GM23338 (cell line): ENCODE data around the gene SEMA5A. TPM values are rescaled to one million over a fixed set of nuclear protein-coding genes. Genes with fewer than 3 reads are reported as not detected.
A peak's percentile ranks its signal among the peaks of the same experiment; 100 is the strongest.

Experiments used
- ATAC-seq: fragments of 200-7000 bp; cut with Tn5 transposase; 3 replicates; pipeline ENCODE4 v1.9.1; 2020
- DNase-seq: peaks from one replicate; pipeline ENCODE4 v3.0.0-alpha.2; 2015; ENCODE audit warnings: low spot score
- H2AFZ ChIP-seq: fragments of 200-600 bp; sonication (generic); 2 replicates; pipeline ENCODE4 v1.8.0; 2016; ENCODE audit warnings: antibody characterized with exemption, mild to moderate bottlenecking, moderate library complexity
- H3F3A ChIP-seq: fragments of 200-600 bp; sonication (generic); replicated peaks from 2 replicates; pipeline ENCODE4 v1.8.0; 2017; ENCODE audit warnings: antibody characterized with exemption, mixed run types, low read depth
- H3K27ac ChIP-seq: fragments of 200-600 bp; sonication (generic); 2 replicates; pipeline ENCODE4 v1.6.1; 2016; ENCODE audit warnings: low read depth
- H3K27me3 ChIP-seq: fragments of 200-600 bp; sonication (generic); 2 replicates; pipeline ENCODE4 v1.8.0; 2016; ENCODE audit warnings: mild to moderate bottlenecking, mixed run types, moderate library complexity; ENCODE audit not compliant: insufficient read depth
- H3K36me3 ChIP-seq: fragments of 200-600 bp; sonication (generic); 2 replicates; pipeline ENCODE4 v1.8.0; 2016; ENCODE audit warnings: mild to moderate bottlenecking; ENCODE audit not compliant: insufficient read depth
- H3K4me1 ChIP-seq: fragments of 200-600 bp; sonication (generic); 2 replicates; pipeline ENCODE4 v1.8.0; 2016; ENCODE audit warnings: mild to moderate bottlenecking, moderate library complexity; ENCODE audit not compliant: insufficient read depth
- H3K4me2 ChIP-seq: fragments of 200-600 bp; sonication (generic); 2 replicates; pipeline ENCODE4 v1.7.1; 2017; ENCODE audit warnings: mixed run types
- H3K4me3 ChIP-seq: fragments of 200-600 bp; sonication (generic); 2 replicates; pipeline ENCODE4 v1.6.1; 2016; ENCODE audit warnings: mixed run types
- H3K79me2 ChIP-seq: fragments of 200-600 bp; sonication (generic); replicated peaks from 2 replicates; pipeline ENCODE4 v1.8.0; 2017; ENCODE audit warnings: mild to moderate bottlenecking; ENCODE audit not compliant: insufficient read depth
- H3K9me2 ChIP-seq: fragments of 200-600 bp; sonication (generic); 2 replicates; pipeline ENCODE4 v1.8.0; 2017; ENCODE audit not compliant: insufficient read depth
- H4K20me1 ChIP-seq: fragments of 200-600 bp; sonication (generic); replicated peaks from 2 replicates; pipeline ENCODE4 v1.8.0; 2017; ENCODE audit warnings: mild to moderate bottlenecking; ENCODE audit not compliant: insufficient read depth
- H3K27ac Mint-ChIP-seq: 2 replicates; pipeline ENCODE4 v1.8.0; 2020; ENCODE audit warnings: inconsistent platforms, mild to moderate bottlenecking, moderate library complexity, mixed read lengths
- H3K27me3 Mint-ChIP-seq: 3 replicates; pipeline ENCODE4 v1.8.0; 2022; ENCODE audit warnings: low read depth, mild to moderate bottlenecking, moderate library complexity, mixed read lengths, inconsistent platforms; ENCODE audit not compliant: insufficient read depth, poor library complexity
- H3K36me3 Mint-ChIP-seq: 3 replicates; pipeline ENCODE4 v1.8.0; 2021; ENCODE audit warnings: low read depth, mild to moderate bottlenecking, inconsistent platforms, moderate library complexity, mixed read lengths
- H3K4me1 Mint-ChIP-seq: 3 replicates; pipeline ENCODE4 v1.8.0; 2020; ENCODE audit warnings: mild to moderate bottlenecking, inconsistent platforms, mixed read lengths
- H3K4me3 Mint-ChIP-seq: 3 replicates; pipeline ENCODE4 v1.8.0; 2021; ENCODE audit warnings: moderate library complexity, mild to moderate bottlenecking, inconsistent platforms, mixed read lengths
- H3K9me3 Mint-ChIP-seq: 3 replicates; pipeline ENCODE4 v1.8.0; 2020; ENCODE audit warnings: moderate library complexity, mild to moderate bottlenecking, inconsistent platforms, mixed read lengths
- CREB1 ChIP-seq: fragments of 250-450 bp; sonication (Bioruptor Pico); IDR thresholded peaks from 2 replicates; pipeline ENCODE4 v1.5.0; 2020; ENCODE audit warnings: low read depth, mild to moderate bottlenecking, moderate library complexity
- ETS1 ChIP-seq: IDR thresholded peaks from 2 replicates; pipeline ENCODE4 v1.6.1; 2016; ENCODE audit warnings: antibody characterized with exemption
- EZH2 ChIP-seq: fragments of 200-600 bp; sonication (generic); IDR thresholded peaks from one replicate; pipeline ENCODE4 v1.8.0; 2017; ENCODE audit warnings: antibody characterized with exemption, mild to moderate bottlenecking, low read depth; ENCODE audit not compliant: unreplicated experiment
- EZH2phosphoT487 ChIP-seq: fragments of 200-600 bp; sonication (generic); IDR thresholded peaks from one replicate; pipeline ENCODE4 v1.8.1; 2018; ENCODE audit warnings: antibody characterized with exemption; ENCODE audit not compliant: unreplicated experiment
- JUNB ChIP-seq: IDR thresholded peaks from one replicate; pipeline ENCODE4 v1.6.1; 2016; ENCODE audit warnings: antibody characterized with exemption; ENCODE audit not compliant: unreplicated experiment
- NANOG ChIP-seq: IDR thresholded peaks from 2 replicates; pipeline ENCODE4 v1.6.1; 2016; ENCODE audit warnings: antibody characterized with exemption, borderline replicate concordance
- POLR2AphosphoS5 ChIP-seq: IDR thresholded peaks from 2 replicates; pipeline ENCODE4 v1.6.1; 2016; ENCODE audit warnings: antibody characterized with exemption, low read depth
- STAT1 ChIP-seq: IDR thresholded peaks from one replicate; pipeline ENCODE4 v1.6.1; 2016; ENCODE audit warnings: antibody characterized with exemption; ENCODE audit not compliant: unreplicated experiment
- ZNF114 ChIP-seq: fragments of 250-450 bp; sonication (Bioruptor Pico); IDR thresholded peaks from 2 replicates; pipeline ENCODE4 v1.5.0; 2020; ENCODE audit warnings: mild to moderate bottlenecking, moderate library complexity
- ZNF331 ChIP-seq: fragments of 250-450 bp; sonication (Bioruptor Pico); IDR thresholded peaks from 2 replicates; pipeline ENCODE4 v1.5.0; 2020; ENCODE audit warnings: low read depth, mild to moderate bottlenecking, moderate library complexity
- ZNF462 ChIP-seq: fragments of 250-450 bp; sonication (Bioruptor Pico); IDR thresholded peaks from 2 replicates; pipeline ENCODE4 v1.5.0; 2020; ENCODE audit warnings: mild to moderate bottlenecking, moderate library complexity
- polyA plus RNA-seq: library from polyadenylated mRNA; unstranded; fragments of >200 nt; fragmentation: Nextera tagmentation; extraction: Ambion mirVana; gene quantifications from 2 replicates; pipeline ENCODE4 v1.2.1, GENCODE V29; 2016
- total RNA-seq: library from RNA; depleted of rRNA; stranded (reverse); fragments of >200 nt; shearing (Covaris generic); gene quantifications from 2 replicates; pipeline ENCODE4 v1.2.3, GENCODE V29; 2014
- TF ChIP-seq, protein P1 (sequence below), 2 experiments: fragments of 200-600 bp in 1 of 2; sonication (generic) in 1 of 2; conservative IDR thresholded peaks; 2 replicates each; pipeline versions ENCODE4 v1.5.1 to v1.6.1; 2016 to 2017; ENCODE audit warnings: antibody characterized with exemption in 2 of 2, low read depth in 2 of 2, mild to moderate bottlenecking in 2 of 2, moderate library complexity in 1 of 2
- TF ChIP-seq, protein P2 (sequence below): IDR thresholded peaks from one replicate; pipeline ENCODE4 v1.6.1; 2018; ENCODE audit warnings: antibody characterized with exemption; ENCODE audit not compliant: unreplicated experiment

SEMA5A gene
- total and polyA plus RNA-seq, 2 experiments from 2014 or later: 2.1 to 8.1 TPM

DNA sequence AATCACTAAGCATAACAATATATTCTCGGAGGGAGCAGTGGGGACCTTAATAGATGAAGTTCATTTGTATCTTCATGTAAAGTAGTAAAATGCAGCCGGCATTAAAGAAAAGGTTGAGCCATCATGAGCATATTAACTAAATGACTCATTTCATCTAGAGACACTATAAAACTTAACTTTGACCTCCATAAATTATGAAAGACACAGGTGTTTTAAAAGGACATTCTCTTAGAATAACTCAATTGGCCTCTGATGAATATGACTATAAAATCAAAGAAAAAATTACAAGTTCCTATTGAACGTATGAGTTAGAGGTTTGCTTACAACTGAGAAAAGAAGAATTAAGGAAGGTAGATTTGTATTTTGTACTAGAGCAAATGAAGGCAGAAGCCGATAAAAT, 220.3 kb downstream of the SEMA5A start:
- H3K27ac Mint-ChIP-seq: peak overlapping the region; percentile 29; the same call in 1 of the 2 replicates
- H3K27me3 Mint-ChIP-seq: peaks cover 2% of the 10 kb centered on the region
- Histone ChIP-seq H3F3A (no peaks in the 10 kb centered on the region), H3K27ac (no peak overlapping the region), H3K4me1 (no peaks in the 10 kb centered on the region), H4K20me1 (no peaks in the 10 kb centered on the region), H3K4me3 (no peak overlapping the region), H2AFZ (no peak overlapping the region), H3K9me2 (0 out of 2 replicates have a peak, but pooled peaks cover 3% of the 10 kb centered on the region), H3K79me2 (no peaks in the 10 kb centered on the region), H3K36me3 (no peaks in the 10 kb centered on the region), H3K4me2 (no peak overlapping the region), H3K27me3 (no peaks in the 10 kb centered on the region)
- DNase-seq (no peak), ATAC-seq (no peak)
- H3K4me3 Mint-ChIP-seq: no peak overlapping the region
- no peaks in the 10 kb centered on the region for H3K9me3 Mint-ChIP-seq
- H3K36me3 Mint-ChIP-seq: no peaks in the 10 kb centered on the region
- peaks cover 8% of the 10 kb centered on the region; the same call in 2 of the 3 replicates for H3K4me1 Mint-ChIP-seq
- TF ChIP-seq JUNB: no peak
- TF ChIP-seq, protein P1, sequence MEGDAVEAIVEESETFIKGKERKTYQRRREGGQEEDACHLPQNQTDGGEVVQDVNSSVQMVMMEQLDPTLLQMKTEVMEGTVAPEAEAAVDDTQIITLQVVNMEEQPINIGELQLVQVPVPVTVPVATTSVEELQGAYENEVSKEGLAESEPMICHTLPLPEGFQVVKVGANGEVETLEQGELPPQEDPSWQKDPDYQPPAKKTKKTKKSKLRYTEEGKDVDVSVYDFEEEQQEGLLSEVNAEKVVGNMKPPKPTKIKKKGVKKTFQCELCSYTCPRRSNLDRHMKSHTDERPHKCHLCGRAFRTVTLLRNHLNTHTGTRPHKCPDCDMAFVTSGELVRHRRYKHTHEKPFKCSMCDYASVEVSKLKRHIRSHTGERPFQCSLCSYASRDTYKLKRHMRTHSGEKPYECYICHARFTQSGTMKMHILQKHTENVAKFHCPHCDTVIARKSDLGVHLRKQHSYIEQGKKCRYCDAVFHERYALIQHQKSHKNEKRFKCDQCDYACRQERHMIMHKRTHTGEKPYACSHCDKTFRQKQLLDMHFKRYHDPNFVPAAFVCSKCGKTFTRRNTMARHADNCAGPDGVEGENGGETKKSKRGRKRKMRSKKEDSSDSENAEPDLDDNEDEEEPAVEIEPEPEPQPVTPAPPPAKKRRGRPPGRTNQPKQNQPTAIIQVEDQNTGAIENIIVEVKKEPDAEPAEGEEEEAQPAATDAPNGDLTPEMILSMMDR (conservative IDR thresholded peaks at IDR 0.05; ENCODE audit: low read depth in 2 of 2): no peak
- TF ChIP-seq EZH2: no peak
- TF ChIP-seq ETS1: no peak
- TF ChIP-seq EZH2phosphoT487: no peak
- TF ChIP-seq POLR2AphosphoS5: no peak
- TF ChIP-seq ZNF462 (CRISPR knock-in tag): no peak
- TF ChIP-seq STAT1: no peak
- no peak for TF ChIP-seq CREB1
- no peak for TF ChIP-seq NANOG
- TF ChIP-seq, protein P2, sequence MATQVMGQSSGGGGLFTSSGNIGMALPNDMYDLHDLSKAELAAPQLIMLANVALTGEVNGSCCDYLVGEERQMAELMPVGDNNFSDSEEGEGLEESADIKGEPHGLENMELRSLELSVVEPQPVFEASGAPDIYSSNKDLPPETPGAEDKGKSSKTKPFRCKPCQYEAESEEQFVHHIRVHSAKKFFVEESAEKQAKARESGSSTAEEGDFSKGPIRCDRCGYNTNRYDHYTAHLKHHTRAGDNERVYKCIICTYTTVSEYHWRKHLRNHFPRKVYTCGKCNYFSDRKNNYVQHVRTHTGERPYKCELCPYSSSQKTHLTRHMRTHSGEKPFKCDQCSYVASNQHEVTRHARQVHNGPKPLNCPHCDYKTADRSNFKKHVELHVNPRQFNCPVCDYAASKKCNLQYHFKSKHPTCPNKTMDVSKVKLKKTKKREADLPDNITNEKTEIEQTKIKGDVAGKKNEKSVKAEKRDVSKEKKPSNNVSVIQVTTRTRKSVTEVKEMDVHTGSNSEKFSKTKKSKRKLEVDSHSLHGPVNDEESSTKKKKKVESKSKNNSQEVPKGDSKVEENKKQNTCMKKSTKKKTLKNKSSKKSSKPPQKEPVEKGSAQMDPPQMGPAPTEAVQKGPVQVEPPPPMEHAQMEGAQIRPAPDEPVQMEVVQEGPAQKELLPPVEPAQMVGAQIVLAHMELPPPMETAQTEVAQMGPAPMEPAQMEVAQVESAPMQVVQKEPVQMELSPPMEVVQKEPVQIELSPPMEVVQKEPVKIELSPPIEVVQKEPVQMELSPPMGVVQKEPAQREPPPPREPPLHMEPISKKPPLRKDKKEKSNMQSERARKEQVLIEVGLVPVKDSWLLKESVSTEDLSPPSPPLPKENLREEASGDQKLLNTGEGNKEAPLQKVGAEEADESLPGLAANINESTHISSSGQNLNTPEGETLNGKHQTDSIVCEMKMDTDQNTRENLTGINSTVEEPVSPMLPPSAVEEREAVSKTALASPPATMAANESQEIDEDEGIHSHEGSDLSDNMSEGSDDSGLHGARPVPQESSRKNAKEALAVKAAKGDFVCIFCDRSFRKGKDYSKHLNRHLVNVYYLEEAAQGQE: no peak
- TF ChIP-seq ZNF114 (CRISPR knock-in tag): no peak
- no peak for TF ChIP-seq ZNF331
